Left hindlimb (tissue), 1 donor: ENCODE measurements around the gene TULP3.
"Not testable (repeated sequence)": the region's sequence is repeated elsewhere in the genome, so short reads cannot be mapped to it uniquely, and the experiment has no call there.

ENCODE experiments used
- DNase-seq: peaks from one replicate; pipeline ENCODE4 v3.0.0-alpha.2; 2018

The TULP3 gene

GRCh38 chr12:2890388-2891239, at the start of gene TULP3:
TULP3 (plus strand) TSS chr12:2890891; CDS start chr12:2890948, 57 bp downstream.
- peak; percentile 99 for DNase-seq

DNA sequence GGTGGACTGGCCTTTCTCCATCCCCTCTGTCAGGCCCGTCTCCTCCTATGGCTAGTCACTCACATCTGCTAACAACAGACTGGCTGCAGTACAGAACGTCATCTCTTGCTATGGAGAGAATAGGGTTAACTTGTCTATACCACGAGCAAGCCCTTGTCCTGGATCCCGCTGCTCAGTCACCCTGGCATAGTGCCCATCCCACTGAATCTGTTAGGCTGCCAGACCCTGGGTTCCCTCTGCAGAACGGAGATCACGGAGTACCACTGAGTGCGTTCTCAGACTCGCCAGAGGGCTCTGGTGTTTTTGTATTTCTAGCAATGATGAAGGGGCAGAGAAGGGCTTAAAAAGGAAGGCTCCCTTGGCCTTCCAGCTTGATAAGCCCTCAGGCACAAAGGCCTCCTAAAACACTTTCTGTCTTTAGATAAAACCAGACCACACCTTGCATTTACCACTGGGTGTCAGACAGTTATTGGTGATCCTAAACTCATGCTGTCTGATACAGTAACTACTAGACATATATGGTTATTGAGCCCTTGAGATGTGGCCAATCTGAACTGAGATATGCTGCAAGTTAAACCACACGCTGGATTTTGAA, 49.5 kb upstream of the TULP3 start:
- no peak for DNase-seq

- DNase-seq = no peak
Observed at GRCh38 chr12:2842948-2843347, 47.7 kb upstream of the TULP3 start.

- no peak for DNase-seq
Observed at GRCh38 chr12:2844786-2845185, 45.9 kb upstream of the TULP3 start.

- peak; percentile 65 for DNase-seq
Observed at GRCh38 chr12:2845280-2845679, 45.4 kb upstream of the TULP3 start.

GRCh38 chr12:2851931-2852330, 38.8 kb upstream of the TULP3 start:
- DNase-seq = no peak

GRCh38 chr12:2853626-2854025, 37.1 kb upstream of the TULP3 start:
- peak; percentile 84 for DNase-seq

DNA sequence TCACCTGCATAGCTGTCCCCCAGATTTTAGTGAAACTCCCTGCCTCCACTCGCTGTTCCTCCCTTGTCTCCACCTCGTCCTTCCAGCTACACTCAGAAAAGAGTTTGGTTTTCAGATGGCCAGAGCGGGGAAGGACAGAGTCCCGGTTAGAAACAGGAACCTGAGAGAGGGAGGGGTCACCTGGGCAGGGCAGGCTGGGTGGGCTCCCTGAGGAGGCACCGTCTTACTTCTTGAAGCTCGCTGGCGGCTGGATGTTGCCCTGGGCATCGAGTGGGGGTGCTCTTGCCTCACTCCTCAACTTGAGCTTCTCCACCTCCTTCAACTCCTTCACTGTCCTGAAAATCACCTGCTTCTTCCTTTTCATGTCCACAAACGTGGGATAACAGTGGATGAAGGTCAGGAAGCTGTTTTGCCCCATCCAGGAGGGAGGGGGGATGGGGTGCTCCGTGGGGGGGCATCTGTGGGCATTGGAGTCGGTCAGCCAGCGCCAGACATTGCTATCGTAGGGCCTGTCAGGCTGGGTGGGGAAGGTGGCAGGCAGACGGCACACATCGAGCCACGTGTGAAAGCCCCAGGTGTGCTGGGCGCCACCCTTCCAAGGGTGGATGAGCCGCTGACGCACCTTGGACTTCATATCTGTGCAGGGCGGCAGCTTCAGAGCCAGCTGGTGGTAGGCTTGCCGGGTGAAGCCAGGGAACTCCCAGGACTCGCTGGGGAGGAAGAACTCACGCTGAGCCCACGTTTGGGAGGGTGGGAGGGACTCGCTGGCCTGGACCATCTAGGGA, 35.8 kb upstream of the TULP3 start:
- no peak for DNase-seq

DNA sequence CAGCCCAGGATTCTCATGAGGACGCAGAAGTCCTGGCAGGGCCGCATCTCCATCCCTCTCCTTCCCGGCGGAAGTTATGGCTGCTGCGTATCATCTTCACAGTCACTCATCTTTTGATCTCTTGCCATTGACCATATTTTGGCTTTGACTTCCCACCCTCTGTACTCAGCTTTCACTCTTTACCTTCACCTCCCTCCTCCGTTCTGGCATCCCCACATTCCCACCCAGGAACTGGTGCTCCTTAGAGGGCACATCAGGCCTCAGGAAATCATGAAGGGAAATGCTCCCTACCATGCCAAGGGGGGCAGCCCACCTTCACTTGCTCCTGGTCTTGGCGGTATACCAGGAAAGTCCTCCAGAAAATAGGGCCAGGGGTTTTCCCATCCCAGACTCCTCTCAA, 35.1 kb upstream of the TULP3 start:
- DNase-seq = no peak

DNA sequence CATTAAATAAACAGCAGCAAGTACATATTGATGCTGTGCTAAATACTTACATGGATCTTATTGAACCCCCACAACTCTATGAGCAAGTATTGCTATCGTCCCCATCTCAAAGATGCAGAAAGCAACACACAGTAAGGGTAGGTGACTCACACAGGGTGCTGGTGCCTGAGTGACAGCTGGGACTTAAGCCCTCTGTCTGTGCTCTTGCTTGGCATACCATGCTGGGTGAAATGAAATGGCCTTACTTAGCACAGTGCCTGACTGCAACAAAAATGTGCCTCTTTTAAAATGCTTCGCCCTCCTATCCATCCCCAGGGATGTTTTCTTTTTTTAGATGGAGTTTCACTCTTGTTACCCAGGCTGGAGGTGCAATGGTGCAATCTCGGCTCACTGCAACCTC, 34.6 kb upstream of the TULP3 start:
- DNase-seq = no peak

- DNase-seq = no peak
Observed at GRCh38 chr12:2857021-2857431, 33.7 kb upstream of the TULP3 start, which contains the start of gene TEX52. TEX52 (minus strand) TSS chr12:2857039; CDS start chr12:2857026, 13 bp downstream.

DNA sequence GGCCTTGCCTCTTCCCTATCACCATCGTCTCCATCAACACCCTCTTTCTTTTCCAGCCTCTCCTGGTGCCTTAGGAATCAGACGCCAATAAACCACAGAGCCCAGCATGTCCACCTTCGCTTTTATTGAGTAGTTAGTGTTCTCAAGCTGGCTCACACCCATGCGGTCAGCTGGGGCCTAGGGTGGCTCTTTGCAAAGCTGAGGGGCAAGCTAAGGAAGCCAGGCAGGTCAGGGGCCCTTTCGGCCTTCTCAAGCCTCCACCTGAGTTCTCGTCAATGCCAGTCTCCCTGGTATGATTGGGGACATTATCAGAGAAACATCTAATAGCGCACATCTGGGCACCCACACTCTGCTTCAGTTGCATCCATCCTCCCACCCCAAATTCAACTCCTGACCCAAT, 33.1 kb upstream of the TULP3 start:
- DNase-seq = no peak

GRCh38 chr12:2858334-2858733, 32.4 kb upstream of the TULP3 start:
- DNase-seq = no peak

- no peak for DNase-seq
Observed at GRCh38 chr12:2858944-2859421, 31.7 kb upstream of the TULP3 start.

DNA sequence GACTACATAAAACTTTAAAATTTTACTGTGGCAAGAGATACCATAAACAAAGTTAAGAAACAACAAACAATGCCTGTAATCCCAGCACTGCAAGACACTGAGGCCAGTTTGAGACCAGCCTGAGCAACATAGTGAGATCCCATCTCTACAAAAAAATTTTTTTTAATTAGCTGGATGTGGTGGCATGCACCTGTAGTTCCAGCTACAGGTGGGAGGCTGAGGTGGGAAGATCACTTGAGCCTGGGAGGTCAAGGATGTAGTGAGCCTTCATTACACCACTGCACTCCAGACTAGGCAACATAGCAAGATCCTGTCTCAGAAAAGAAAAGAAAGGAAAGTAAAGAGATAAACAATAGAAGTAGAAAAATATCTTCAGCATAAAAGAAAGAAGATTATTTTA, 30.5 kb upstream of the TULP3 start:
- no peak for DNase-seq

DNA sequence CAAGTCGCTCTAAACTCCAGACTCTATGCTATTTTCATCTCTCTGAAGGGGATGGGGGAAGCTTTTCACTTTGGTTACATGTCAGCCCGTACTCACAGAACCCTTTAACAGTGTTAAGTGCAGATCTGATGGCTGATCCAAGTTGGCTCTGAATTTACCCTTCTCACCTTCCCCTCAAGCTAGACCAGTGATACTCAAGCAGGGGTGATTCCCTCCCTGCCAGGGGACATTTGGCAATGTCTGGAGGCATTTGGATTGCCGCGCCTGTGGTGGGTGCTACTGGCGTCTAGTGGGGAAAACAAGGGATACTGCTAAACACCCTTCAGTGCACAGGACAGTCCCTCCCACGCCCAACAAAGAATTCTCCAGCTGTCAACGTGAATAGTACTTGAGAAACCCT, 27.8 kb upstream of the TULP3 start:
- no peak for DNase-seq

- DNase-seq = not testable (repeated sequence)
Observed at GRCh38 chr12:2863402-2863801, 27.3 kb upstream of the TULP3 start.

DNA sequence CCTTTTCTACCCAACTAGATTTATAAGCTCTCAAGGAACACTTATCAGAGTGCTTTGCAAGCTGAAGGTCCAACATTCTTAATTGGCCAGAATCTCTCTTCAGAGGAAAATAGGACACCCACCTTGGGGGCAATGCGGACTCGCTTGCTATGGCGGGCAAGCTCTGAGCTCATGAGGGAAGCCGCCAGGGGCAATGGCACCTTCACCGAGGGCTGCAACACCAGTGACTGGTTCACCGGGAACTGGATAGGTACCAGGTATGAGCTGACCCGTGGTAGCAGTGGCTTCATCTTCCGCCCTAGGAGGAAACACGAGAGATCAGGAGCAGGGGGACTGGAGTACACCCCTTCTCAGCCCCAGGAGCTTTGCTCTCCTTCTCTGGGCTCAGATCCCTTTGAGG, 26.5 kb upstream of the TULP3 start:
- no peak for DNase-seq

DNA sequence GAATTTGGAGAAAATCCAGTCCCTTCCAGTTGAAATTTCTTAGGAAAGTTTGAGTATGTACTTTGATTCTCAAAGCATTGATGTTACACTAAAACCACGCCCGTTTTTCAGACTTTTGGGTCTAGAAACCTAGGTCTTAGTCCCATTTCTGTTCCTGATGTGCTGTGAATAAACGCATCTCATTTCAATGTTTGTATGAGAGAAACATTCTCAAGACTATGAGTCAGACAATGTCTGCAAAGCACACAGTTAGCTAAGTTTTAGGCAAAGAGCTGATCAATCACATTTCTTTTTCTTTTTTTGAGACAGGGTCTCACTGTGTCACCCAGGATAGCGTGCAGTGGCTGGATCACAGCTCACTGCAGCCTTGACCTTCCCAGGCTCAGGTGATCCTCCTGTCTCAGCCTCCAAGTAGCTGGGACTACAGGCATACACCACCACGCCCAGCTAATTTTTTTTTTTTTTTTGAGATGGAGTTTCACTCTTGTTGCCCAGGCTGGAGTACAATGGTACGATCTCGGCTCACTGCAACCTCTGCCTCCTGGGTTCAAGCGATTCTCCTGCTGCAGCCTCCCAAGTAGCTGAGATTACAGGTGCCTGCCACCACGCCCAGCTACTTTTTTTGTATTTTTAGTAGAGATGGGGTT, 21.6 kb upstream of the TULP3 start:
- not testable (repeated sequence) for DNase-seq

GRCh38 chr12:2876431-2877046, 14.2 kb upstream of the TULP3 start:
- DNase-seq = no peak

DNA sequence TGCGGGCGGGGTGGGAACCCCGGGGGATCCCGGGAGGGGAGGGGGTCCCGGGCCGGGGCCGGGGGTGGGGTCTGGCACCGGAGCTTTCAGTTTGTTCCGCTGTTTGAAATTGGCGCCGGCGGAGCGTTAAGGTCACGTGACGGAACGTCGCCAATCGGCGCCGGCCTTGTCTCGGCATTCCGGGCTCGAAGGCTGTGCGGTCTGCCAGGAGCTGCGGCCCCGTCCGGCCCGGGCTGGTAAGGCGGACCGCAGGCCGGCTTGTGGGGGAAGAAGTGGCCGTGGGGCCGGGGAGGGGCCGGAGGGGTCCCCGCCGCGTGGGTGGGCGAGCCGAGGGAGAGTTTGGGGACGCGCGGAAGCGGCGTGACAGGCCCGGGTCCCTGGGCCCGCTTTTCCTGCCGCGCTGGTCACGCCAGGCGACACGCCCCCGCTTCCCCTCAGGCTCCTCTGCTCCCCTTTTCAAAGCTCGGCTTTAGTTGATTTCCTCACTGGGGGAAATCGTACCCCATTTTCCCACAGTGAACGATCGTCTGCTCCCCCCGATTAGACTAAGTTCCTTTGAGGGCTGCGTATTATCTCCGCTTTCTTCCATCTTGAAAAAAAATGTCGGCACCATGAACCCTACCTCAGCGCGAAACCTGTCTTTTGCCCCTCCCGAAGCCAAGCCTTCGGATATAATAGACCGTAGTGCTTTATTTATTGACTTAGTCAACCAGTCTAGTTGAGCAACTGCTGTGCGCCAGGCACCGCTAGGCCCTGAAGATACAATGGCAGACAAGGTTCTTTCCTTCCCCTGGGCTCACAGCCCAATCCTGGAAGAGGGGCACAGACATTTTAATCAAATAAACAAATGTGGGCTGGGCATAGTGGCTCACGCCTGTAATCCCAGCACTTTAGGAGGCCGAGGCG, 13.4 kb upstream of the TULP3 start, which contains the start of the genes FOXM1 and RHNO1:
FOXM1 (minus strand) TSS at position 128 of the 906 bp plus-strand sequence. CDS start 2,696 bp downstream, outside the sequence.
RHNO1 (plus strand) TSS at position 177 of the 906 bp plus-strand sequence. CDS start 8,144 bp downstream, outside the sequence.
- DNase-seq = peak; percentile 93
